Large intestine (tissue), 3 donors: Measurements from ENCODE around the gene FAM174C. TPM values are rescaled to one million over a fixed set of nuclear protein-coding genes. Genes with fewer than 3 reads are reported as not detected.

Experiments used
- DNase-seq, 2 donors: peaks; one replicate each; pipeline versions ENCODE4 v3.0.0 to v3.0.0-alpha.2; 2013
- H3K27ac ChIP-seq: one replicate; pipeline ENCODE4 v1.5.1; 2013; ENCODE audit warnings: low read length
- H3K27me3 ChIP-seq: 2 replicates; pipeline ENCODE4 v1.6.1; 2013; ENCODE audit warnings: low read length; ENCODE audit not compliant: control insufficient read depth, insufficient read depth
- H3K36me3 ChIP-seq: 2 replicates; pipeline ENCODE4 v1.6.1; 2013; ENCODE audit warnings: low read length; ENCODE audit not compliant: control insufficient read depth, insufficient read depth
- H3K4me1 ChIP-seq: one replicate; pipeline ENCODE4 v1.6.1; 2013; ENCODE audit warnings: low read length; ENCODE audit not compliant: control insufficient read depth, insufficient read depth
- H3K4me3 ChIP-seq: one replicate; pipeline ENCODE4 v1.5.1; 2013; ENCODE audit warnings: low read length
- H3K9me3 ChIP-seq: one replicate; pipeline ENCODE4 v1.6.1; 2013; ENCODE audit warnings: mild to moderate bottlenecking, low read depth, low read length, moderate library complexity; ENCODE audit not compliant: control insufficient read depth
- WGBS: methylation state at CpG from one replicate; pipeline ENCODE4 v1.1.5; 2013; ENCODE audit warnings: low lambda C conversion rate; ENCODE audit not compliant: insufficient coverage; 5-methylcytosine and 5-hydroxymethylcytosine counted together
- polyA plus RNA-seq: library from polyadenylated mRNA; unstranded; fragments of 120-200 nt; gene quantifications from one replicate; pipeline ENCODE4 v1.2.1, GENCODE V29; 2013

FAM174C gene
- polyA plus RNA-seq, 1 donor: 37.4 TPM

DNA sequence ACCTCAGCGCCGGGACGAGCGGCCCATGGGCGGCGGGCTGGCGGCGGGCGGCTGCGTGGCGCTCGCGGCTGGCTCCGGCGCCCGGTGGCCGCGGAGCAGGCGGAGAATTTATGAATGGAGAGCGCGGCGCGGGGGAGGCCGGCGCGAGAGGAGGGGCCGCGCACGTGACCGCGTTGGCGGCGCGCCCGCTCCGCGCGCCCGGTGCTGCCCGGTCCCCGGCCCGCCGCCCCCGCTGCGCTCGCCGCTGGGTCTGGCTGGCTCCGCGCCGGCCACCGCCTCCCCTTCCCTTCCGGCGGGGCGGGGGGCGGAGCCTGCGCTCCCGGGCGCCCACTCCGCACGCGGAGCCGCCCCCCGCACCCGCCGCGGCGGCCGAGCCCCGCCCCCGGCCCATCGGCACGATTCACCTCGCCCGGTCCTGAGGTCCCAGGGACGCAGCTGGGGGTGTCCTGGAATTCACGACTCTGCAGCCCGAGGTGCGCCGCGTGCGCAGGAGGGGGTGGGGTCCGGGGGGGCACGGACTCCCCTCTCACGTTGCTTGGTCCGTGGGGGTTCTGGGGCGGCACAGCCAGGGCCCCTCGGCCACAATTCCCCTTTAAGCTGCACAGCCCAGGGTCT, 37.5 kb upstream of the FAM174C start, which contains the start of gene CBARP:
TSS of gene CBARP (minus strand) at position 252 of the 615 bp plus-strand sequence. CDS start 1,905 bp downstream, outside the sequence.
- Histone ChIP-seq H3K36me3 (no peaks in the 10 kb centered on the region), H3K9me3 (peaks cover 13% of the 10 kb centered on the region), H3K27me3 (peaks cover 23% of the 10 kb centered on the region), H3K4me3 (peak within 1 kb of the TSS; percentile 53), H3K4me1 (peaks cover 38% of the 10 kb centered on the region), H3K27ac (peak within 1 kb of the TSS; percentile 31)
- DNase-seq: peak in 1 of 2 donors; percentile 48
- WGBS: no CpG with 5 or more reads among the region's 87 CpGs

DNA sequence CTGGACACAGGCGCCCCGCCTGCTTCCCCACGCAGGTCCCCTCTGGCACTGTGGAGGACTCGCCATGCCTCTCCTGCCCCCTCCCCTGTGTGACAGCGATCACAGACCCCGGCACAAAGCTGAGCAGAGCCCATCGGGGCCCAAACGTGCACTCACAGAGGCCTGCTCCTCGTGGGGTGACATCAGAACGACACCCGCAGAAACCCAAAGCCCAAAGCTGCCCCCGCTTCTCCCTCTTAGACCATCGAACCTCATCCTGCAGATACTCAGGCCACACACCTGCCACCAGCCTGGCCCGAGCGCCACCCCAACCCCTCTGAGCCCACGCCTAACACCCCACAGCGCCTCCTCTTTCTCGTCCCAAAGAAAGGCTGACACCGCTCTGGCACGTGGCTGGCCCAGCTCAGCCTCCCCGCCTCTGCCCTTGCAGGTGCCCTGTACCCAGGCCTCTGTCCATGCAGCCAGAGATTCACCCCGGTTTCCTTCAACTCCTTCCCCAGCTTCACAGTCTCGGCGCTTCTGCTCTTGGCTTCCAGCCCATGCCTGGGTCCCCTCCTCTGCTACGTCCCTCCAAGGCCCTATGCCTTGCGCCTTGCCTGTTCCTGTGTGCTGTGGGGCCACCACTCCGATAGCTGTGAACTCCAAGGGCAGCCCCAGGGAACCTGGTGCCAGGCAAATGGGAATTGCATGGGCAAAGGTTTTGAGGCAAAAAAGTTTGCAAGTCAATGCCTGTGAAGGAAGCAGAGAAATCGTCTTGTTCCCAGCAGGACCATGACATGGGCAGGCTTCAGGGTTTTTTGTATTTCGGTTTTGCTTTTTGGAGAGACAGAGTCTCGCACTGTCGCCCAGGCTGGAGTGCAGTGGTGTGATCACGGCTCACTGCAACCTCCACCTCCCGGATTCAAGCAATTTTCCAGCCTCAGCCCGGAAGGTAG, 36.7 kb upstream of the FAM174C start:
- DNase-seq: no peak
- H3K9me3 ChIP-seq: peaks cover 13% of the 10 kb centered on the region
- H3K4me3 ChIP-seq: peak overlapping the region; percentile 42
- peak overlapping the region; percentile 31 for H3K27ac ChIP-seq
- peaks cover 38% of the 10 kb centered on the region for H3K4me1 ChIP-seq
- WGBS: no CpG with 5 or more reads among the region's 34 CpGs
- peaks cover 23% of the 10 kb centered on the region for H3K27me3 ChIP-seq
- no peaks in the 10 kb centered on the region for H3K36me3 ChIP-seq

DNA sequence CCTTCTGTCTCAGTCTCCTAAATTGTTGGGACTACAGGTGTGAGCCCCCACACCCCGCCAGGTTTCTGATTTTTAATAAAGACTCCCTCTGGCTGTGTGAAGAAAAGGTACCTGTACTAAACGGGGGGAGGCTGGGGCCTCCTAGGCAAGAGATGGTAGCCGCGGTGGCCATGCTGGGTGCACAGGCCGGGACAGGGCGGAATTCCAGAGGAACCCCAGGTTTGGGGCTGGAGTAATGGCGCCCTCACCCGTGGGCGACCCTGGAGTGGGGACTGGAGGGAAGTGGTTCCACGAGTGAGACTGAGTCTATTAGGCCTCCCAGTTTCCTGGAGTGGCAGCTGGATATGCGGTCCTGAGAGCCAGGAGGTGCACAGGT, 35.9 kb upstream of the FAM174C start:
- no peak for DNase-seq
- peaks cover 3% of the 10 kb centered on the region for H3K36me3 ChIP-seq
- H3K4me3 ChIP-seq: no peak overlapping the region
- WGBS: no CpG with 5 or more reads among the region's 11 CpGs
- H3K9me3 ChIP-seq: peaks cover 13% of the 10 kb centered on the region
- peak overlapping the region; percentile 63 for H3K27ac ChIP-seq
- H3K27me3 ChIP-seq: peaks cover 23% of the 10 kb centered on the region
- peaks cover 45% of the 10 kb centered on the region for H3K4me1 ChIP-seq

- 0% methylated on average over 8 of the region's 84 CpGs for WGBS
- Histone ChIP-seq H3K36me3 (peaks cover 3% of the 10 kb centered on the region), H3K4me1 (peaks cover 52% of the 10 kb centered on the region), H3K27ac (peak overlapping the region; percentile 63), H3K27me3 (peaks cover 23% of the 10 kb centered on the region), H3K4me3 (peak overlapping the region; percentile 36), H3K9me3 (peaks cover 8% of the 10 kb centered on the region)
- peak; percentile 90 to 91 for DNase-seq
Measured at GRCh38 chr19:1239796-1240737, 35.3 kb upstream of the FAM174C start.

- WGBS: no CpG with 5 or more reads among the region's 15 CpGs
Measured at GRCh38 chr19:1240925-1241324, 34.4 kb upstream of the FAM174C start.

GRCh38 chr19:1241417-1242095, 33.8 kb upstream of the FAM174C start, which contains the start of gene ATP5F1D:
Gene ATP5F1D (plus strand): TSS chr19:1241751. CDS start chr19:1241851, 100 bp downstream.
- no CpG with 5 or more reads among the region's 79 CpGs for WGBS

More at GRCh38 chr19:1240925-1241324, 34.4 kb upstream of the FAM174C start:
- H3K4me3 ChIP-seq: peak overlapping the region; percentile 36
- peaks cover 18% of the 10 kb centered on the region for H3K27me3 ChIP-seq
- DNase-seq: no peak
- H3K36me3 ChIP-seq: peaks cover 3% of the 10 kb centered on the region
- peaks cover 8% of the 10 kb centered on the region for H3K9me3 ChIP-seq
- peaks cover 61% of the 10 kb centered on the region for H3K4me1 ChIP-seq
- no peak overlapping the region for H3K27ac ChIP-seq

DNA sequence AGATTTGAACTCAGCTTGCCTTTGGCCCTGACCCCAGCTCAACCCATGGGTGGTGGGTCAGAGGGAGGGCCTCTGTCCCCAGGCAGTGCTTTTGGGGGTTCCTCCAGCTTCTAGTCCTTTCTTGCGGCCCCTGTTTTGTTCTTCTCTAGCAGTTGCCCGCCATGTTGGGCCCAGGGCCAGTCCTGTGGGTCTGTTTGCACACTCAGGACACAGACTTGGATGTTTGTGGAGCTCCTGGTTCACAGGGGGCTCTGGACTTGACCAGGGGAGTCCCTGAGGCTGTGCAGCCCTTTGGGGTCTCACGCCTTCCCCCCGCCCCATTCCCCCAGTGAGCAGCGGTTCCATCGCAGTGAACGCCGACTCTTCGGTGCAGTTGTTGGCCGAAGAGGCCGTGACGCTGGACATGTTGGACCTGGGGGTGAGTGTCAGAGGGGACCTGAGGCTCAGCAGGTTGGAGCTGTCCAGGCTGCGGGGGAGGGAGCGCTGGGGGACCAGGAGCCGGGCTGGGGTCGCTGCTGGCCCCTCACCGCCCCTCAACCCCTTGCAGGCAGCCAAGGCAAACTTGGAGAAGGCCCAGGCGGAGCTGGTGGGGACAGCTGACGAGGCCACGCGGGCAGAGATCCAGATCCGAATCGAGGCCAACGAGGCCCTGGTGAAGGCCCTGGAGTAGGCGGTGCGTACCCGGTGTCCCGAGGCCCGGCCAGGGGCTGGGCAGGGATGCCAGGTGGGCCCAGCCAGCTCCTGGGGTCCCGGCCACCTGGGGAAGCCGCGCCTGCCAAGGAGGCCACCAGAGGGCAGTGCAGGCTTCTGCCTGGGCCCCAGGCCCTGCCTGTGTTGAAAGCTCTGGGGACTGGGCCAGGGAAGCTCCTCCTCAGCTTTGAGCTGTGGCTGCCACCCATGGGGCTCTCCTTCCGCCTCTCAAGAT, 31.3 kb upstream of the FAM174C start:
- Histone ChIP-seq H3K36me3 (peaks cover 3% of the 10 kb centered on the region), H3K4me1 (peaks cover 67% of the 10 kb centered on the region), H3K9me3 (no peaks in the 10 kb centered on the region), H3K27me3 (no peaks in the 10 kb centered on the region), H3K4me3 (peak overlapping the region; percentile 31), H3K27ac (peak overlapping the region; percentile 98)
- DNase-seq: peak; percentile 84 to 85
- no CpG with 5 or more reads among the region's 33 CpGs for WGBS

More at GRCh38 chr19:1241417-1242095, 33.8 kb upstream of the FAM174C start, which contains the start of gene ATP5F1D:
- Histone ChIP-seq H3K27ac (peak within 1 kb of the TSS; percentile 30), H3K27me3 (peaks cover 12% of the 10 kb centered on the region), H3K4me1 (peaks cover 67% of the 10 kb centered on the region), H3K9me3 (peaks cover 5% of the 10 kb centered on the region), H3K36me3 (peaks cover 3% of the 10 kb centered on the region), H3K4me3 (peak within 1 kb of the TSS; percentile 87)
- peak; percentile 95 to 96 for DNase-seq

- Histone ChIP-seq H3K4me1 (peaks cover 61% of the 10 kb centered on the region), H3K27me3 (no peaks in the 10 kb centered on the region), H3K4me3 (peak overlapping the region; percentile 31), H3K36me3 (peaks cover 3% of the 10 kb centered on the region), H3K27ac (peak overlapping the region; percentile 98), H3K9me3 (no peaks in the 10 kb centered on the region)
- WGBS: no CpG with 5 or more reads among the region's 31 CpGs
- DNase-seq: peak; percentile 80 to 92
Measured at GRCh38 chr19:1244693-1245451, 30.5 kb upstream of the FAM174C start.
